ENCODE data around the gene PIGBOS1. TPM values are rescaled to one million over a fixed set of nuclear protein-coding genes. Genes with fewer than 3 reads are reported as not detected.

Gene PIGBOS1, protein sequence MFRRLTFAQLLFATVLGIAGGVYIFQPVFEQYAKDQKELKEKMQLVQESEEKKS
- polyA plus RNA-seq (2013, experiment 1 of 2), result 12.6 TPM
- 12.9 TPM for polyA plus RNA-seq (2013, experiment 2 of 2)

DNA sequence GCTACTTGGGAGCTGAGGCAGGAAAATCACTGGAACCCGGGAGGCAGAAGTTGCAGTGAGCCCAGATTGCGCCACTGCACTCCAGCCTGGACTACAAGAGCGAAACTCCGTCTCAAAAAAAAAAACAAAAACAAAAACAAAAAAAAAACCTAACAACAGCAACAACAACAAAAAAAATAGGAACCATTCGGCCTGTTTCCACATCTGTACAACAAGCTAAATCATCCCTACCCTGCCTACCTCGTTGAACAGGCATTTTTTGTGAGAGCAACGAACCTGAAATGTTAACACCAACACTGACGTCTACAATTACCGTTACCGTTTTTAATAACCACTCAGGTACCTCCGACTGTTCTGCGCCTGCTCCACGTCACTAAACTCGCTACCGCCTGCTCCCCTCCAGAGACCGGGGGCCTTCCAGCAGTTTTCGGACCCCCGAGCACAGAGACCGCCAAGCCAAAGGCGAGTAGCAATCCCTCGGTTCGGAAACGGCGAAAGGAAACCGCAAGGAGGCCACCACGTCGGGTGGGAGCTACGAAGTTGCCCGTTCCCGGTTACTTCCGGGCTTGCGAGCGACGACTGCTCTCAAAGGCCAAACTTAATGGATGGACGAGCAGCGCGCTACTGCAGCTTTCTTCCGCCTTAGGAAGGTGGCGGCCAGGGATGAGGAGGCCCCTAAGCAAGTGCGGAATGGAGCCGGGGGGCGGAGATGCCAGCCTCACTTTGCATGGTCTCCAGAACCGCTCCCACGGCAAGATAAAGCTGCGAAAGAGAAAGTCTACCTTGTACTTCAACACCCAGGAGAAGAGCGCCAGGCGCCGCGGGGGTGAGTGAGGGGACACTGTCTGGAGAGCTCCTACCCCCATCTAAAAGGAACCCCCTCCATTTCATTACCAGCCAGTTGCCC, at the start of gene PIGBOS1, which contains the start of gene PIGB:
TSS of gene PIGBOS1 (minus strand) at position 536 of the 907 bp plus-strand sequence. CDS start 1,331 bp downstream, outside the sequence.
TSS of gene PIGB (plus strand) at position 635 of the 907 bp plus-strand sequence. CDS start at position 664, 29 bp downstream.
- H3K27me3 ChIP-seq (ENCODE audit: insufficient read depth, low read length), result no peaks in the 10 kb centered on the region
- H3K9me3 ChIP-seq (ENCODE audit: insufficient read depth, low read depth, low read length), result no peaks in the 10 kb centered on the region
- peak within 1 kb of the TSS; percentile 71 for H3K4me3 ChIP-seq (ENCODE audit: low read length)
- H3K36me3 ChIP-seq (ENCODE audit: insufficient read depth, low read length), result no peaks in the 10 kb centered on the region
- H3K9ac ChIP-seq (ENCODE audit: low read depth, low read length), result peak within 1 kb of the TSS; percentile 81
- peak within 1 kb of the TSS; percentile 82 for H3K27ac ChIP-seq (ENCODE audit: low read depth, low read length)
- WGBS, result 4% methylated on average over 48 of the region's 49 CpGs
- H3K4me1 ChIP-seq (ENCODE audit: insufficient read depth, low read length), result peaks cover 12% of the 10 kb centered on the region

DNA sequence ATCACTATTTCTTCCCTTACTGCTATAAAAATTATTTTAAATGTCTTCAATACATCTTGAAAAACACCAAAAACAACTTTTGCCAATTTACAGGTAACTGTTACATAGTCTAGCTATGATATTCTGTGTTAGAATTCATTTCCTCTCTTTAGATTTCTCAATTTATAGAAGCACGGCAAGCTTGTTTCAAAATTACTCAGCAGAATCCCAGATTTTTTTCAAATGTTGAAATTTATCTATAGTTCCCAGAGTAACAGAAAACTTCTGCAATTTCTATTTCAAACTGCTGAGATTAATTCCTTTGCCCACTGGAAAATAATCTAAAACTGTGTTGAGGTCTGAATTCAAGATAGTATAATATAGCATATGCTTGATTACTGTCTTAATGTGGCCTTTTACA, 48.1 kb upstream of the PIGBOS1 start:
- Histone ChIP-seq H3K27me3 (ENCODE audit: insufficient read depth, low read length) (no peaks in the 10 kb centered on the region), H3K9me3 (ENCODE audit: insufficient read depth, low read depth, low read length) (no peaks in the 10 kb centered on the region)

DNA sequence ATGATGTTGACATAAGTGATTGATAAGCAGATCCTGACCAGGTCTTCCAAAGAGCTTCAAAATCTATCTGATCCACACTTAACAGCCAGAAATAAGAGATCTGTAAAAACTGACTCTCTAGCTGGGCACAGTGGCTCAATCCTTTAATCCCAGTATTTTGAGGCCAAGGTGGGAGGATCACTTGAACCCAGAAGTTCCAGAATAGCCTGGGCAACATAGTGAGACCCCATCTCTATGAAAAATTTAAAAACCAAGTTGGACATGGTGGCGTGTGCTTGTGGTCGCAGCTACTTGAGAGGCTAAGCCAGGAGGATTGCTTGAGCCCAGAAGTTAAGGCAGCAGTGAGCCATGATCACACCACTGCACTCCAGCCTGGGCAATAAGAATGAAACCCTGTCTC, 43.7 kb upstream of the PIGBOS1 start:
- Histone ChIP-seq H3K36me3 (ENCODE audit: insufficient read depth, low read length) (no peaks in the 10 kb centered on the region), H3K27me3 (ENCODE audit: insufficient read depth, low read length) (no peaks in the 10 kb centered on the region), H3K27ac (ENCODE audit: low read depth, low read length) (no peak overlapping the region), H3K9ac (ENCODE audit: low read depth, low read length) (no peak overlapping the region), H3K4me1 (ENCODE audit: insufficient read depth, low read length) (peaks cover 15% of the 10 kb centered on the region), H3K9me3 (ENCODE audit: insufficient read depth, low read depth, low read length) (no peaks in the 10 kb centered on the region), H3K4me3 (ENCODE audit: low read length) (no peak overlapping the region)
- WGBS, result 98% methylated on average over 2 of the region's 2 CpGs

More for the DNA sequence above, 48.1 kb upstream of the PIGBOS1 start:
- Histone ChIP-seq H3K36me3 (ENCODE audit: insufficient read depth, low read length) (peaks cover 7% of the 10 kb centered on the region), H3K27ac (ENCODE audit: low read depth, low read length) (no peak overlapping the region), H3K4me1 (ENCODE audit: insufficient read depth, low read length) (no peaks in the 10 kb centered on the region), H3K9ac (ENCODE audit: low read depth, low read length) (no peak overlapping the region), H3K4me3 (ENCODE audit: low read length) (no peak overlapping the region)
- 89% methylated on average over 1 of the region's 1 CpG for WGBS

DNA sequence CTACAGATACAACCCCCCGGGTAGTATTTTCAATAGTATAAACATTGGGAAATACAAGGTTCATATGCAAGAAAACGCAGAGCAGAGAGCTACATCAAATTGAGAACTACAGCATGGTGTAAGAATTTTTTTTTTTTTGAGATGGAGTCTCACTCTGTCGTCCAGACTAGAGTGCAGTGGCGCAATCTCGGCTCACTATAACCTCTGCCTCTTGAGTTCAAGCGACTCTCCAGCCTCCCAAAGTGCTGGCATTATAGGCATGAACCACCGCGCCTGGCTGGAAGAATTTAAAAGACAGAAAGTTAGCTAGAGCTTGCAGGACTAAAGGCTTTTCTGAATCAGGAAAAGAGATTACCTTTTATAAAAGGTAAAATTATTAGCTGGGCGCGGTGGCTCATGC, 42.1 kb upstream of the PIGBOS1 start:
- 95% methylated on average over 10 of the region's 10 CpGs for WGBS

DNA sequence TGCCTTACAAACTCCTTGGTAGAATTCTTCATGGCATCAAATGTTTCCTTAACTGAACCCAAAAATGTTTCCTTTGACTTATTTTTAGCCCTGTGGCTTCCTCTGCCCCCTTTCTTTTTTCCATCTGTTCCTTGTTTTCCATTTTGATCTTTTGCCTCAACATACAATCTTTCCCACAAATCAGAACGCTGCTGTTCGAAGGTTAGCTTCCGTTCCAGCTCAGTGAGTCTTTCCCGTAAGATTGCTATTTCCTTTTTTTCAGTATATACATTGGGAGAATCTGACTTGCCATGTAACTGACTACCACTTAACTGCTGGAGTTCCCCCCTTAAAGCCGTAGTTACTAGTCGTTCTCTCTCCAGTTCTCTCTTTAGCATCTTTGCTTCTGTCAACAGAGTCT, 41.3 kb upstream of the PIGBOS1 start:
- WGBS, result 86% methylated on average over 6 of the region's 6 CpGs
- no peak overlapping the region for H3K9ac ChIP-seq (ENCODE audit: low read depth, low read length)
- H3K4me1 ChIP-seq (ENCODE audit: insufficient read depth, low read length), result peaks cover 15% of the 10 kb centered on the region
- H3K36me3 ChIP-seq (ENCODE audit: insufficient read depth, low read length), result no peaks in the 10 kb centered on the region; the same call in 1 of the 2 replicates
- H3K9me3 ChIP-seq (ENCODE audit: insufficient read depth, low read depth, low read length), result no peaks in the 10 kb centered on the region
- H3K27me3 ChIP-seq (ENCODE audit: insufficient read depth, low read length), result no peaks in the 10 kb centered on the region
- no peak overlapping the region for H3K4me3 ChIP-seq (ENCODE audit: low read length)
- no peak overlapping the region for H3K27ac ChIP-seq (ENCODE audit: low read depth, low read length)

More for the DNA sequence above, 42.1 kb upstream of the PIGBOS1 start:
- Histone ChIP-seq H3K9ac (ENCODE audit: low read depth, low read length) (no peak overlapping the region), H3K4me3 (ENCODE audit: low read length) (no peak overlapping the region), H3K9me3 (ENCODE audit: insufficient read depth, low read depth, low read length) (no peaks in the 10 kb centered on the region), H3K36me3 (ENCODE audit: insufficient read depth, low read length) (no peaks in the 10 kb centered on the region; the same call in 1 of the 2 replicates), H3K4me1 (ENCODE audit: insufficient read depth, low read length) (peaks cover 15% of the 10 kb centered on the region), H3K27ac (ENCODE audit: low read depth, low read length) (no peak overlapping the region), H3K27me3 (ENCODE audit: insufficient read depth, low read length) (no peaks in the 10 kb centered on the region)

DNA sequence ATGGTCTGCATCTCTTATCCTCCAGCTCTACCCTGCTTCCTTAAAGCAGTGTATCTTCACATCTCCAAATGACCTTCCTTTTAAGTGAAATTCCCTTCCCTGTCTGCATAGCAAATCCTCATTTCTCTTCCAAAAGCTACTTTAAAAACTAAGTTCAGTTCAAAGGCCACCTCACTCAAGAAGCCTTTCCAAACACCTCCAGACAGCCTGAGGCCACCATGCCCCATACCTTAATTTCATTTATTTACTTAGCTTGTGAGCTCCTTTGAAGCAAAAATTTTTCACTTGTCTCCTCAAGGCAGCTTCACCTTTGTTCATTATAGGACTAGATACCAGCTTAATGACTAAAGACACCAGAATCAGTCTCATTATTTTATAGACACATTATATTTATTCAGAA, 39.5 kb upstream of the PIGBOS1 start:
- Histone ChIP-seq H3K9me3 (ENCODE audit: insufficient read depth, low read depth, low read length) (no peaks in the 10 kb centered on the region), H3K4me3 (ENCODE audit: low read length) (no peak overlapping the region), H3K9ac (ENCODE audit: low read depth, low read length) (no peak overlapping the region), H3K4me1 (ENCODE audit: insufficient read depth, low read length) (peaks cover 17% of the 10 kb centered on the region), H3K36me3 (ENCODE audit: insufficient read depth, low read length) (no peaks in the 10 kb centered on the region; the same call in 1 of the 2 replicates), H3K27me3 (ENCODE audit: insufficient read depth, low read length) (no peaks in the 10 kb centered on the region), H3K27ac (ENCODE audit: low read depth, low read length) (no peak overlapping the region)

DNA sequence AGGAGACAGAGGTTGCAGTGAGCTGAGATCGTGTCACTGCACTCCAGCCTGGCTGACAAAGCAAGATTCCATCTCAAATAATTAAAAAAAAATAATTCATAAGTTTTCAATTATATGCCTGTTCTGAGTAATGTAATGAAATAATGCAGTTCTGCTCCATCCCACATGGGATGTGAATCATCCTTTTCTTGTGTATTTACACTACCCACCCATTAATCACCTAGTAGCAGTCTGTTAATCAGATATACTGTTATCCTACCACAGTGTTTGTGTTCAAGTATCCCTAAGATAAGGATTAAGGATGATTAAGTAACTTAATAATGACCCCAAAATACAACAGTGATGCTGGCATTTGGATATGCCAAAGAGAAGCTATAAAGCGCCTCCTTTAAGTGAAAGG, 38.9 kb upstream of the PIGBOS1 start:
- H3K9ac ChIP-seq (ENCODE audit: low read depth, low read length), result no peak overlapping the region
- no peaks in the 10 kb centered on the region for H3K9me3 ChIP-seq (ENCODE audit: insufficient read depth, low read depth, low read length)
- no peak overlapping the region for H3K27ac ChIP-seq (ENCODE audit: low read depth, low read length)
- H3K4me3 ChIP-seq (ENCODE audit: low read length), result no peak overlapping the region
- H3K27me3 ChIP-seq (ENCODE audit: insufficient read depth, low read length), result no peaks in the 10 kb centered on the region
- 92% methylated on average over 1 of the region's 2 CpGs for WGBS
- no peaks in the 10 kb centered on the region; the same call in 1 of the 2 replicates for H3K36me3 ChIP-seq (ENCODE audit: insufficient read depth, low read length)
- H3K4me1 ChIP-seq (ENCODE audit: insufficient read depth, low read length), result peaks cover 22% of the 10 kb centered on the region

DNA sequence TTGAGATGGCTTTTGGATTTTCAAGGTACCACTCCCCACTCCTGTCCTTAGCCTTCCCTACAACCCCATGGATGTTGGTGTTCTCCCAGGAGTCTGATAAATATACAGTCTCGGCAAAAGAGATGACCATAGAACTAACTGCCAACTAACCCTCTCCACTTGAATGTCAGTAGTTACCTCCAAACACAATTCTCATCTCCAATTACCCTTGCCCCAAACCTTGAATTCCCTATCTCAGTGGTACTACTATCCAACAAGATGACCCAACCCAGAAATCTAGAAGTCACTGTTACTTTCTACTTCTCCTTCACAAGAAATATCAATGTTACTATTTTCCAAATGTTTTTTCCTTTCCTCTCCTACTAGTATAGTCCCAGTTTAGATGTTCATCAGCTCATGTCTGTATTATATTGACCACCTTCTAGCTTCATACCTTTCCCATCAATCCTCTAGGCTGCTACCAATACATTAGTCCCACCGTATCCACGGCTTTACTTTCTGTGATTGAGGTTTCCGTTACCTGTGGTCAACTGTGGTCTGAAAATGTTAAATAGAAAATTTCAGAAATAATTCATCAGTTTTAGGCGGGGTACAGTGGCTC, 38.2 kb upstream of the PIGBOS1 start:
- 98% methylated on average over 5 of the region's 5 CpGs for WGBS
- no peak overlapping the region for H3K4me3 ChIP-seq (ENCODE audit: low read length)
- no peaks in the 10 kb centered on the region; the same call in 1 of the 2 replicates for H3K36me3 ChIP-seq (ENCODE audit: insufficient read depth, low read length)
- H3K9ac ChIP-seq (ENCODE audit: low read depth, low read length), result no peak overlapping the region
- no peak overlapping the region for H3K27ac ChIP-seq (ENCODE audit: low read depth, low read length)
- peaks cover 28% of the 10 kb centered on the region for H3K4me1 ChIP-seq (ENCODE audit: insufficient read depth, low read length)
- no peaks in the 10 kb centered on the region for H3K27me3 ChIP-seq (ENCODE audit: insufficient read depth, low read length)
- H3K9me3 ChIP-seq (ENCODE audit: insufficient read depth, low read depth, low read length), result no peaks in the 10 kb centered on the region

DNA sequence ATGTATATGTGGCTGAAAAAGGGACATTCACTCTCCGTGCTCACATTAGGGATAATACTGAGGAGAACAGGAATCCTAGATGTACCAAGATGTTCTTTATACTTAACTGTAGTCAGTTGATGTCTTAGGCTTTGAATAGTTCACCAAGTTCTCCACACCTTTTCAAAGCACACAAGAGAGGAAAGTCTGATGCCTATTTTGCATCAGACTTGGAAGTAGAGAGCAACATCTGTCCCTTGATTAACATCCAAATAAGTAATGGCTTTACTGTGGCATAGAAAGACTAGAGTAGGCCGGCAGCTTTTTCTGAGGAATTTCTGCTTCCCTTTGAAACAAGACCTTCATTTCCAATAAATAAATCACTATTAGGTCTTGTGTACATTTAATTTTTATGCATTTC, 34.1 kb upstream of the PIGBOS1 start:
- no peaks in the 10 kb centered on the region for H3K27me3 ChIP-seq (ENCODE audit: insufficient read depth, low read length)
- H3K9me3 ChIP-seq (ENCODE audit: insufficient read depth, low read depth, low read length), result no peaks in the 10 kb centered on the region
- H3K9ac ChIP-seq (ENCODE audit: low read depth, low read length), result no peak overlapping the region
- WGBS, result 11% methylated on average over 1 of the region's 2 CpGs
- no peak overlapping the region; the same call in 1 of the 2 replicates for H3K27ac ChIP-seq (ENCODE audit: low read depth, low read length)
- H3K4me3 ChIP-seq (ENCODE audit: low read length), result no peak overlapping the region
- no peaks in the 10 kb centered on the region; the same call in 1 of the 2 replicates for H3K36me3 ChIP-seq (ENCODE audit: insufficient read depth, low read length)
- peaks cover 20% of the 10 kb centered on the region for H3K4me1 ChIP-seq (ENCODE audit: insufficient read depth, low read length)

DNA sequence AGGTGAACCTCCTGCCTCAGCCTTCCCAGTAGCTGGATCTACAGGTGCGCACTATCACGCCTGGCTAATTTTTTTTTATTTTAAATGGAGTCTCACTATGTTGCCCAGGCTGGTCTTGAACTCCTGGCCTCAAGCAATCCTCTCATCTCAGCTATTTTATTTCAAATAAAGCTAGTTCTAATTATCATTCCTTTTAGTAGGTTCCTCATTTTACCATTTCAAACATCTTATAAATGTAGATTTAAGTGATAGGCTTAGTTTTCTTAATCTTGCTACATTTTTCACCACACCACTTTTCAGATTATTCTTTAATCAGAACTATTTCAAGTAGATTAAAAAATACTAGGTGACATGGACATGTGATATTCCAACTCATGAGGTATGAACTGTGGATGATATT, 30.4 kb upstream of the PIGBOS1 start:
- Histone ChIP-seq H3K27ac (ENCODE audit: low read depth, low read length) (no peak overlapping the region), H3K9me3 (ENCODE audit: insufficient read depth, low read depth, low read length) (no peaks in the 10 kb centered on the region), H3K4me3 (ENCODE audit: low read length) (no peak overlapping the region), H3K9ac (ENCODE audit: low read depth, low read length) (no peak overlapping the region), H3K4me1 (ENCODE audit: insufficient read depth, low read length) (peaks cover 21% of the 10 kb centered on the region), H3K36me3 (ENCODE audit: insufficient read depth, low read length) (no peaks in the 10 kb centered on the region), H3K27me3 (ENCODE audit: insufficient read depth, low read length) (no peaks in the 10 kb centered on the region)
- 88% methylated on average over 2 of the region's 2 CpGs for WGBS

DNA sequence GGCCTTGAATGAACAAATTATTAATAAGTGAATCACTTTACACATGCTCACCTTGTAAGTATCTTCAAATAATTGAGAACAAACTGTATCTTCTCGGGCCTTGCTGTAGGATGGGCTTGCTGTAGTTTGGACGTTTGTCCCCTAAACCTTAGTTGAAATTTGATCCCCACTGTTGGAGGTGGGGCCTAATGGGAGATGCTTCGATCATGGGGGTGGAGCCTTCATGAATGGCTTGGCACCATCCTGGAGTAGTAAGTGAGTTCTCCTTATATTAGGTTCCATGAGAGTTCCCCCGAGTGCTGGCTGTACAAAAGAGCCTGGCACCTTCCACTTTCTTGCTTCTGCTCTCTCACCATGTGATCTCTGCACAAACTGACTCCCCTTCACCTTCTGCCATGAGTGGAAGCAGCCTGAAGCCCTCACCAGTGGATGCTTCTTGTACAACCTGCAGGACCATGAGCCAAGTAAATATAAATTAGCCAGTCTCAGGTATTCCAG, 29.4 kb upstream of the PIGBOS1 start:
- Histone ChIP-seq H3K9me3 (ENCODE audit: insufficient read depth, low read depth, low read length) (no peaks in the 10 kb centered on the region), H3K4me1 (ENCODE audit: insufficient read depth, low read length) (peaks cover 25% of the 10 kb centered on the region), H3K27ac (ENCODE audit: low read depth, low read length) (no peak overlapping the region), H3K4me3 (ENCODE audit: low read length) (no peak overlapping the region), H3K36me3 (ENCODE audit: insufficient read depth, low read length) (no peaks in the 10 kb centered on the region), H3K9ac (ENCODE audit: low read depth, low read length) (no peak overlapping the region), H3K27me3 (ENCODE audit: insufficient read depth, low read length) (no peaks in the 10 kb centered on the region)
- 62% methylated on average over 4 of the region's 4 CpGs for WGBS

Data from HUES64 (cell line).